Measurements from ENCODE around the gene NDUFA9.

NDUFA9 gene

DNA sequence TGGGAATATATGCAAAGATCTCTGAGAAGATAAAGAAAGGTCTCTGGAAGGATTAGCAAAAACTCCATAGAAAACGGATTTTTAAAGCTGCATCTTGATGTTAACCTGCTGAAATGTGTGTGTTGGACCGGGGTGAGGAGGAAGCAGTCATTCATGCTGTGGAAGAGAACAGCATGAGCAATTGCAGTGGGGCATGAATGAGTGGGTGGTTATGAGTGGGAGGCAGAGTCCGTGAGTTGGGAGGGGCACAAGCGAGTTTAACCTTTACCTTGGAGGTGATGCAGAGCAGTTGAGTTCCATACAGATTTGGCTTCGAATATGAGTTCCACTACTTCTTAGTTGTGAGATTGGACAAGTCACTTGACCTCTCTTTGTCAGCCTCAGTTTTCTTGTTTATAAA, 41.8 kb downstream of the NDUFA9 start:
- TF ChIP-seq, protein P1, sequence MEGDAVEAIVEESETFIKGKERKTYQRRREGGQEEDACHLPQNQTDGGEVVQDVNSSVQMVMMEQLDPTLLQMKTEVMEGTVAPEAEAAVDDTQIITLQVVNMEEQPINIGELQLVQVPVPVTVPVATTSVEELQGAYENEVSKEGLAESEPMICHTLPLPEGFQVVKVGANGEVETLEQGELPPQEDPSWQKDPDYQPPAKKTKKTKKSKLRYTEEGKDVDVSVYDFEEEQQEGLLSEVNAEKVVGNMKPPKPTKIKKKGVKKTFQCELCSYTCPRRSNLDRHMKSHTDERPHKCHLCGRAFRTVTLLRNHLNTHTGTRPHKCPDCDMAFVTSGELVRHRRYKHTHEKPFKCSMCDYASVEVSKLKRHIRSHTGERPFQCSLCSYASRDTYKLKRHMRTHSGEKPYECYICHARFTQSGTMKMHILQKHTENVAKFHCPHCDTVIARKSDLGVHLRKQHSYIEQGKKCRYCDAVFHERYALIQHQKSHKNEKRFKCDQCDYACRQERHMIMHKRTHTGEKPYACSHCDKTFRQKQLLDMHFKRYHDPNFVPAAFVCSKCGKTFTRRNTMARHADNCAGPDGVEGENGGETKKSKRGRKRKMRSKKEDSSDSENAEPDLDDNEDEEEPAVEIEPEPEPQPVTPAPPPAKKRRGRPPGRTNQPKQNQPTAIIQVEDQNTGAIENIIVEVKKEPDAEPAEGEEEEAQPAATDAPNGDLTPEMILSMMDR (IDR thresholded peaks at IDR 0.05) = no peak
